SK-N-SH (cell line): ENCODE data around the gene USP4. TPM values are rescaled to one million over a fixed set of nuclear protein-coding genes. Genes with fewer than 3 reads are reported as not detected.

Source experiments
- CTCF ChIA-PET: fragments of 300-600, 350-600 bp; formaldehyde crosslinking; extraction: SDS; loops from one replicate; lab custom pipeline; 2021; lab: Yijun Ruan, JAX
- POLR2A ChIA-PET: fragments of 350-600 bp; sonication (Branson Sonifier 250); formaldehyde crosslinking; extraction: SDS; loops from one replicate; lab custom pipeline; 2020; ENCODE audit warnings: antibody characterized with exemption, inconsistent platforms; lab: Yijun Ruan, JAX
- DNase-seq: peaks from one replicate; pipeline ENCODE4 v3.0.0; 2012
- H2AFZ ChIP-seq: fragments of 200-600 bp; sonication (generic); 2 replicates; pipeline ENCODE4 v1.8.1; 2016; ENCODE audit warnings: antibody characterized with exemption, mild to moderate bottlenecking, low read depth
- H3F3A ChIP-seq: fragments of 200-600 bp; sonication (generic); replicated peaks from 2 replicates; pipeline ENCODE3; 2016; ENCODE audit warnings: antibody characterized with exemption, mild to moderate bottlenecking; ENCODE audit not compliant: insufficient read depth
- H3K27ac ChIP-seq, 2 experiments: fragments of 200-500 bp in 1 of 2; fragments of 200-600 bp in 1 of 2; sonication (Bioruptor generic) in 1 of 2; sonication (generic), shearing (Covaris generic) in 1 of 2; 2 replicates each; pipeline versions ENCODE4 v1.5.1 to v1.6.1; 2014 to 2016; ENCODE audit warnings: low read depth in 2 of 2, inconsistent platforms in 1 of 2, low read length in 1 of 2, mild to moderate bottlenecking in 1 of 2, mixed read lengths in 1 of 2
- H3K27me3 ChIP-seq: fragments of 200-600 bp; sonication (generic), shearing (Covaris generic); 2 replicates; pipeline ENCODE4 v1.6.1; 2016; ENCODE audit warnings: mixed run types; ENCODE audit not compliant: insufficient read depth
- H3K36me3 ChIP-seq, 2 experiments: fragments of 200-500 bp in 1 of 2; fragments of 200-600 bp in 1 of 2; sonication (Bioruptor generic) in 1 of 2; sonication (generic) in 1 of 2; replicated peaks in 1 of 2; 2 replicates each; pipeline versions ENCODE3 to v1.5.1; 2014 to 2016; ENCODE audit warnings: low read length in 1 of 2, mild to moderate bottlenecking in 1 of 2; ENCODE audit not compliant: insufficient read depth in 2 of 2, control insufficient read depth in 1 of 2
- H3K4me1 ChIP-seq, 2 experiments: fragments of 200-500 bp in 1 of 2; fragments of 200-600 bp in 1 of 2; sonication (Bioruptor generic) in 1 of 2; sonication (generic), shearing (Covaris generic) in 1 of 2; 2 replicates each; pipeline versions ENCODE4 v1.5.1 to v1.6.1; 2014 to 2016; ENCODE audit warnings: low read depth in 1 of 2, low read length in 1 of 2, mixed run types in 1 of 2; ENCODE audit not compliant: insufficient read depth in 2 of 2, control insufficient read depth in 1 of 2
- H3K4me2 ChIP-seq: fragments of 200-600 bp; sonication (generic), shearing (Covaris generic); 2 replicates; pipeline ENCODE4 v1.6.1; 2017; ENCODE audit warnings: mixed run types
- H3K4me3 ChIP-seq, 2 experiments: fragments of 200-500 bp in 1 of 2; fragments of 200-600 bp in 1 of 2; sonication (Bioruptor generic) in 1 of 2; sonication (generic), shearing (Covaris generic) in 1 of 2; 2 replicates each; pipeline versions ENCODE4 v1.5.1 to v1.8.1; 2014 to 2016; ENCODE audit warnings: low read depth in 2 of 2, inconsistent platforms in 1 of 2, low read length in 1 of 2, mild to moderate bottlenecking in 1 of 2, mixed read lengths in 1 of 2, moderate library complexity in 1 of 2
- H3K79me2 ChIP-seq: fragments of 200-600 bp; sonication (generic); 2 replicates; pipeline ENCODE4 v1.8.1; 2017; ENCODE audit warnings: mild to moderate bottlenecking; ENCODE audit not compliant: insufficient read depth
- H3K9ac ChIP-seq: fragments of 200-600 bp; sonication (generic); 2 replicates; pipeline ENCODE4 v1.6.1; 2017; ENCODE audit warnings: mixed run types
- H3K9me2 ChIP-seq: fragments of 200-600 bp; sonication (generic); 2 replicates; pipeline ENCODE4 v1.6.1; 2017; ENCODE audit warnings: mixed run types
- H3K9me3 ChIP-seq: fragments of 200-600 bp; sonication (generic); 2 replicates; pipeline ENCODE4 v1.6.1; 2017; ENCODE audit warnings: mixed run types, mild to moderate bottlenecking, moderate library complexity
- H4K20me1 ChIP-seq: fragments of 200-600 bp; sonication (generic); 2 replicates; pipeline ENCODE4 v1.6.1; 2017; ENCODE audit warnings: mild to moderate bottlenecking, mixed run types; ENCODE audit not compliant: insufficient read depth
- CHD2 ChIP-seq: fragments of 150-350 bp; IDR thresholded peaks from 2 replicates; pipeline ENCODE4 v1.6.1; 2018; ENCODE audit warnings: low read length; ENCODE audit not compliant: partially characterized antibody
- EP300 ChIP-seq, 2 experiments: IDR thresholded peaks; 2 replicates each; pipeline versions ENCODE4 v1.4.0 to v1.6.1; 2012; ENCODE audit warnings: borderline replicate concordance in 1 of 2, low read depth in 1 of 2, low read length in 1 of 2
- FOSL2 ChIP-seq: IDR thresholded peaks from 2 replicates; pipeline ENCODE4 v1.4.0; 2012; ENCODE audit warnings: low read depth, mild to moderate bottlenecking, moderate library complexity, borderline replicate concordance
- FOXJ3 ChIP-seq: sonication (generic); formaldehyde crosslinking; IDR thresholded peaks from 2 replicates; pipeline ENCODE4 v1.5.1; 2020; ENCODE audit warnings: mild to moderate bottlenecking, missing genetic modification reagents
- FOXM1 ChIP-seq: IDR thresholded peaks from 2 replicates; pipeline ENCODE4 v1.4.0; 2012; ENCODE audit warnings: low read depth, mild to moderate bottlenecking
- GABPA ChIP-seq: IDR thresholded peaks from 2 replicates; pipeline ENCODE4 v1.4.0; 2012; ENCODE audit warnings: low read depth, mild to moderate bottlenecking
- JUND ChIP-seq: IDR thresholded peaks from 2 replicates; pipeline ENCODE4 v1.4.0; 2012
- MEF2A ChIP-seq: IDR thresholded peaks from 2 replicates; pipeline ENCODE4 v1.4.0; 2012; ENCODE audit warnings: low read depth, borderline replicate concordance
- MXI1 ChIP-seq: IDR thresholded peaks from 2 replicates; pipeline ENCODE4 v1.6.1; 2012; ENCODE audit warnings: mild to moderate bottlenecking, low read depth, low read length, improper control_type of control experiment
- NFIC ChIP-seq: IDR thresholded peaks from 2 replicates; pipeline ENCODE4 v1.4.0; 2012; ENCODE audit warnings: borderline replicate concordance
- NRF1 ChIP-seq: IDR thresholded peaks from 2 replicates; pipeline ENCODE4 v1.6.1; 2012; ENCODE audit warnings: low read depth, mild to moderate bottlenecking, low read length
- POLR2AphosphoS5 ChIP-seq: IDR thresholded peaks from 2 replicates; pipeline ENCODE4 v1.6.1; 2012; ENCODE audit warnings: low read depth, low read length
- RCOR1 ChIP-seq: fragments of 150-350 bp; IDR thresholded peaks from 2 replicates; pipeline ENCODE4 v1.6.1; 2017; ENCODE audit warnings: antibody characterized with exemption, low read length
- RFX5 ChIP-seq: IDR thresholded peaks from 2 replicates; pipeline ENCODE4 v1.6.1; 2012; ENCODE audit warnings: mild to moderate bottlenecking, improper control_type of control experiment, low read length
- RXRA ChIP-seq: IDR thresholded peaks from 2 replicates; pipeline ENCODE4 v1.4.0; 2012; ENCODE audit warnings: low read depth, mild to moderate bottlenecking, borderline replicate concordance
- TAF1 ChIP-seq: IDR thresholded peaks from 2 replicates; pipeline ENCODE4 v1.6.1; 2012; ENCODE audit warnings: low read depth, mild to moderate bottlenecking, low read length, moderate library complexity, borderline replicate concordance
- YY1 ChIP-seq: IDR thresholded peaks from 2 replicates; pipeline ENCODE4 v1.4.0; 2012; ENCODE audit warnings: low read depth, mild to moderate bottlenecking
- WGBS: methylation state at CpG from one replicate; pipeline ENCODE4 v1.1.6; 2017; ENCODE audit warnings: low lambda C conversion rate; 5-methylcytosine and 5-hydroxymethylcytosine counted together
- polyA plus RNA-seq, 3 experiments: library from polyadenylated mRNA; depleted of rRNA; stranded (reverse); fragments of >200 nt; gene quantifications; 2 replicates each; pipeline ENCODE4 v1.2.3, GENCODE V29; 2012
- TF ChIP-seq, protein P1 (sequence below): IDR thresholded peaks from 2 replicates; pipeline ENCODE4 v1.4.0; 2012; ENCODE audit warnings: low read depth, borderline replicate concordance
- TF ChIP-seq, protein P2 (sequence below): fragments of 150-350 bp; IDR thresholded peaks from 2 replicates; pipeline ENCODE4 v1.6.1; 2017; ENCODE audit warnings: antibody characterized with exemption, low read length, low read depth, borderline replicate concordance
- TF ChIP-seq, protein P3 (sequence below): IDR thresholded peaks from 2 replicates; pipeline ENCODE4 v1.6.1; 2012; ENCODE audit warnings: mild to moderate bottlenecking, low read depth, low read length, moderate library complexity

Gene USP4
- polyA plus RNA-seq, 1 of the 3 experiments (the other 2 are of a cell fraction), result 33.2 TPM

GRCh38 chr3:49370585-49371290 lies 30.9 kb upstream of the USP4 start:
- H3K27me3 ChIP-seq, result no peaks in the 10 kb centered on the region
- H3F3A ChIP-seq, result peaks cover 4% of the 10 kb centered on the region
- H2AFZ ChIP-seq, result no peak overlapping the region
- POLR2A ChIA-PET, result interaction anchor here (1.1 kb wide), 1 partner anchor 12 kb away, joined by 4 read pairs; no protein-coding TSS in a partner anchor
- no peaks in the 10 kb centered on the region for H3K4me1 ChIP-seq
- no peak overlapping the region for H3K4me2 ChIP-seq
- H3K27ac ChIP-seq, result no peak overlapping the region
- peaks cover 26 to 67% of the 10 kb centered on the region in 2 experiments for H3K36me3 ChIP-seq
- no peaks in the 10 kb centered on the region for H3K9me2 ChIP-seq
- no peak for DNase-seq
- H3K79me2 ChIP-seq, result peaks cover 100% of the 10 kb centered on the region
- WGBS, result 85% methylated on average over 6 of the region's 6 CpGs
- H3K4me3 ChIP-seq, result no peak overlapping the region
- TF ChIP-seq RCOR1 (no peak), EP300 (IDR thresholded peaks at IDR 0.05; ENCODE audit: borderline replicate concordance in 1 of 2, low read depth in 1 of 2, low read length in 1 of 2) (no peak), FOXJ3 (CRISPR knock-in tag) (no peak), MEF2A (no peak), CHD2 (no peak), RFX5 (no peak), RXRA (no peak), FOSL2 (no peak), TAF1 (no peak), POLR2AphosphoS5 (no peak), MXI1 (no peak), GABPA (no peak), NRF1 (no peak), YY1 (no peak)
- TF ChIP-seq, protein P1, sequence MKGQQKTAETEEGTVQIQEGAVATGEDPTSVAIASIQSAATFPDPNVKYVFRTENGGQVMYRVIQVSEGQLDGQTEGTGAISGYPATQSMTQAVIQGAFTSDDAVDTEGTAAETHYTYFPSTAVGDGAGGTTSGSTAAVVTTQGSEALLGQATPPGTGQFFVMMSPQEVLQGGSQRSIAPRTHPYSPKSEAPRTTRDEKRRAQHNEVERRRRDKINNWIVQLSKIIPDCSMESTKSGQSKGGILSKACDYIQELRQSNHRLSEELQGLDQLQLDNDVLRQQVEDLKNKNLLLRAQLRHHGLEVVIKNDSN, result no peak
- TF ChIP-seq, protein P2, sequence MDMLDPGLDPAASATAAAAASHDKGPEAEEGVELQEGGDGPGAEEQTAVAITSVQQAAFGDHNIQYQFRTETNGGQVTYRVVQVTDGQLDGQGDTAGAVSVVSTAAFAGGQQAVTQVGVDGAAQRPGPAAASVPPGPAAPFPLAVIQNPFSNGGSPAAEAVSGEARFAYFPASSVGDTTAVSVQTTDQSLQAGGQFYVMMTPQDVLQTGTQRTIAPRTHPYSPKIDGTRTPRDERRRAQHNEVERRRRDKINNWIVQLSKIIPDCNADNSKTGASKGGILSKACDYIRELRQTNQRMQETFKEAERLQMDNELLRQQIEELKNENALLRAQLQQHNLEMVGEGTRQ, result no peak
- CTCF ChIA-PET, result no interaction called here
- no peaks in the 10 kb centered on the region for H3K9me3 ChIP-seq
- H3K9ac ChIP-seq, result no peak overlapping the region
- H4K20me1 ChIP-seq, result peaks cover 71% of the 10 kb centered on the region

DNA sequence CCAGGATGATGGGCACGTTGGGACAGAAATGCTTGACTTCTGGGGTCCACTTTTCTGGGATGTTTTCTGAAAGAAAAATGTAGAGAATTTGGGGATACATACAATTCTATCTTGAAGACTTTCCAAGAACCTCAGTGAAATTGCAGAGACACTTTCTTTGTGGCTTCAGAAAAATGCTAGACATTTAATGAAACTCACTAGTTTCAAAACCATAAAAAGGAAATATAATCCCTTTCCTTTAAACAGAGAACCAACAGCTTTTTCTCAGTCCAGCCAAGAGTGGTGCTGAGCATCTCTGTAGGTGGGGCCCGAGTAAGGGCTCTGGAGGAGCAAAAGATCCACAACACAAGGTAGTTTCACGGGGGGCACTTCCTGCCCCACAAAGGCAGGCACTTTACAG lies 22.7 kb upstream of the USP4 start:
- DNase-seq, result no peak
- Histone ChIP-seq H4K20me1 (peaks cover 15% of the 10 kb centered on the region; the same call in 1 of the 2 replicates), H3K79me2 (peaks cover 73% of the 10 kb centered on the region), H3K36me3 (peaks cover 16 to 65% of the 10 kb centered on the region in 2 experiments), H3K9me2 (no peaks in the 10 kb centered on the region), H3K4me3 (no peak overlapping the region), H2AFZ (no peak overlapping the region), H3K9me3 (no peaks in the 10 kb centered on the region), H3K27ac (peak overlapping the region; percentile 4 to 16; a peak in 2 of 4 replicates), H3K9ac (no peak overlapping the region), H3F3A (peaks cover 42% of the 10 kb centered on the region), H3K4me1 (peaks cover 14 to 20% of the 10 kb centered on the region in 2 experiments; a peak in 3 of 4 replicates), H3K4me2 (no peak overlapping the region), H3K27me3 (no peaks in the 10 kb centered on the region)
- CTCF ChIA-PET, result interaction anchor here (0.6 to 2.0 kb wide), 2 partner anchors 166 to 191 kb away, joined by 3 to 4 read pairs; partner anchors contain the start of gene KLHDC8B
- POLR2A ChIA-PET, result no interaction called here
- 94% methylated on average over 3 of the region's 3 CpGs for WGBS
- TF ChIP-seq, protein P2, result no peak
- no peak for TF ChIP-seq FOXM1
- TF ChIP-seq GABPA, result no peak
- no peak for TF ChIP-seq NRF1
- TF ChIP-seq, protein P3, sequence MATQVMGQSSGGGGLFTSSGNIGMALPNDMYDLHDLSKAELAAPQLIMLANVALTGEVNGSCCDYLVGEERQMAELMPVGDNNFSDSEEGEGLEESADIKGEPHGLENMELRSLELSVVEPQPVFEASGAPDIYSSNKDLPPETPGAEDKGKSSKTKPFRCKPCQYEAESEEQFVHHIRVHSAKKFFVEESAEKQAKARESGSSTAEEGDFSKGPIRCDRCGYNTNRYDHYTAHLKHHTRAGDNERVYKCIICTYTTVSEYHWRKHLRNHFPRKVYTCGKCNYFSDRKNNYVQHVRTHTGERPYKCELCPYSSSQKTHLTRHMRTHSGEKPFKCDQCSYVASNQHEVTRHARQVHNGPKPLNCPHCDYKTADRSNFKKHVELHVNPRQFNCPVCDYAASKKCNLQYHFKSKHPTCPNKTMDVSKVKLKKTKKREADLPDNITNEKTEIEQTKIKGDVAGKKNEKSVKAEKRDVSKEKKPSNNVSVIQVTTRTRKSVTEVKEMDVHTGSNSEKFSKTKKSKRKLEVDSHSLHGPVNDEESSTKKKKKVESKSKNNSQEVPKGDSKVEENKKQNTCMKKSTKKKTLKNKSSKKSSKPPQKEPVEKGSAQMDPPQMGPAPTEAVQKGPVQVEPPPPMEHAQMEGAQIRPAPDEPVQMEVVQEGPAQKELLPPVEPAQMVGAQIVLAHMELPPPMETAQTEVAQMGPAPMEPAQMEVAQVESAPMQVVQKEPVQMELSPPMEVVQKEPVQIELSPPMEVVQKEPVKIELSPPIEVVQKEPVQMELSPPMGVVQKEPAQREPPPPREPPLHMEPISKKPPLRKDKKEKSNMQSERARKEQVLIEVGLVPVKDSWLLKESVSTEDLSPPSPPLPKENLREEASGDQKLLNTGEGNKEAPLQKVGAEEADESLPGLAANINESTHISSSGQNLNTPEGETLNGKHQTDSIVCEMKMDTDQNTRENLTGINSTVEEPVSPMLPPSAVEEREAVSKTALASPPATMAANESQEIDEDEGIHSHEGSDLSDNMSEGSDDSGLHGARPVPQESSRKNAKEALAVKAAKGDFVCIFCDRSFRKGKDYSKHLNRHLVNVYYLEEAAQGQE, result no peak
- no peak for TF ChIP-seq NFIC
- TF ChIP-seq JUND, result no peak
